WTC11 (cell line): ENCODE data around the gene RNF11. TPM values are rescaled to one million over a fixed set of nuclear protein-coding genes. Genes with fewer than 3 reads are reported as not detected.

Experiments
- ATAC-seq: fragments of 200-7000 bp; cut with Tn5 transposase; 2 replicates; pipeline ENCODE4 v1.10.0; 2021; ENCODE audit warnings: mild to moderate bottlenecking, moderate library complexity
- CTCF ChIA-PET: fragments of 300-600 bp; sonication (Branson Sonifier 250); formaldehyde crosslinking; loops from one replicate; lab custom pipeline; 2021; ENCODE audit warnings: antibody characterized with exemption; lab: Charles Lee
- POLR2A ChIA-PET: fragments of 350-600 bp; sonication (Branson Sonifier 250); formaldehyde crosslinking; loops from one replicate; lab custom pipeline; 2021; ENCODE audit warnings: antibody characterized with exemption; lab: Charles Lee
- DNase-seq: peaks from one replicate; pipeline ENCODE4 v3.0.0; 2021; ENCODE audit warnings: low spot score
- H3K27ac Mint-ChIP-seq: 2 replicates; pipeline ENCODE4 v1.8.0; 2021; ENCODE audit warnings: mixed read lengths
- H3K27me3 Mint-ChIP-seq: 2 replicates; pipeline ENCODE4 v1.8.0; 2021; ENCODE audit warnings: low read depth, mild to moderate bottlenecking, moderate library complexity, mixed read lengths
- H3K36me3 Mint-ChIP-seq: 2 replicates; pipeline ENCODE4 v1.8.0; 2021; ENCODE audit warnings: mixed read lengths
- H3K4me1 Mint-ChIP-seq: 2 replicates; pipeline ENCODE4 v1.8.0; 2022; ENCODE audit warnings: mixed read lengths
- H3K4me3 Mint-ChIP-seq: 2 replicates; pipeline ENCODE4 v1.8.0; 2021; ENCODE audit warnings: mild to moderate bottlenecking, moderate library complexity, mixed read lengths
- H3K9me3 Mint-ChIP-seq: 2 replicates; pipeline ENCODE4 v1.8.0; 2021; ENCODE audit warnings: mixed read lengths
- CDX4 ChIP-seq: fragments of 250-450 bp; sonication (Bioruptor Pico); IDR thresholded peaks from 2 replicates; pipeline ENCODE4 v1.9.0; 2021; ENCODE audit warnings: moderate library complexity, mild to moderate bottlenecking, inconsistent platforms, borderline replicate concordance
- CTCF ChIP-seq: fragments of 200-600 bp; IDR thresholded peaks from 2 replicates; pipeline ENCODE4 v1.8.0; 2022; ENCODE audit warnings: antibody characterized with exemption
- E2F4 ChIP-seq: sonication (generic); formaldehyde crosslinking; IDR thresholded peaks from 2 replicates; pipeline ENCODE4 v1.8.1; 2022; ENCODE audit warnings: low read depth, mild to moderate bottlenecking, moderate library complexity, missing genetic modification reagents, borderline replicate concordance
- ETV6 ChIP-seq: sonication (generic); formaldehyde crosslinking; IDR thresholded peaks from 2 replicates; pipeline ENCODE4 v1.8.1; 2022; ENCODE audit warnings: mild to moderate bottlenecking, missing genetic modification reagents
- KAT7 ChIP-seq: sonication (generic); formaldehyde crosslinking; IDR thresholded peaks from 2 replicates; pipeline ENCODE4 v1.8.1; 2023; ENCODE audit warnings: missing genetic modification reagents, mild to moderate bottlenecking, borderline replicate concordance
- SOX15 ChIP-seq: fragments of 250-450 bp; sonication (Bioruptor Pico); IDR thresholded peaks from 2 replicates; pipeline ENCODE4 v1.9.0; 2021; ENCODE audit warnings: mild to moderate bottlenecking
- STAT6 ChIP-seq: sonication (generic); formaldehyde crosslinking; conservative IDR thresholded peaks from 2 replicates; pipeline ENCODE4 v1.8.1; 2023; ENCODE audit warnings: mild to moderate bottlenecking, low read depth, missing genetic modification reagents, moderate library complexity
- ZNF512 ChIP-seq: sonication (generic); formaldehyde crosslinking; IDR thresholded peaks from 2 replicates; pipeline ENCODE4 v1.8.1; 2022; ENCODE audit warnings: missing genetic modification reagents, borderline replicate concordance
- ZNF532 ChIP-seq: fragments of 250-450 bp; sonication (Bioruptor Pico); IDR thresholded peaks from 2 replicates; pipeline ENCODE4 v1.9.0; 2021; ENCODE audit warnings: mild to moderate bottlenecking, borderline replicate concordance
- total RNA-seq: library from RNA; stranded (reverse); gene quantifications from 3 replicates; pipeline ENCODE4 v1.2.3, GENCODE V29; 2021

Gene RNF11
- total RNA-seq, 1 experiment from 2014 or later = 46.1 TPM

GRCh38 chr1:51296383-51297357 is 60.6 kb downstream of the RNF11 start (continued):
- TF ChIP-seq CTCF = peak; percentile 97
- no peak for TF ChIP-seq ZNF512

- Mint-ChIP-seq H3K27me3 (peaks cover 13% of the 10 kb centered on the region), H3K4me3 (no peak overlapping the region), H3K36me3 (0 out of 2 replicates have a peak, but pooled peaks cover 2% of the 10 kb centered on the region), H3K27ac (no peak overlapping the region), H3K9me3 (peaks cover 9% of the 10 kb centered on the region; the same call in 1 of the 2 replicates), H3K4me1 (peaks cover 13% of the 10 kb centered on the region)
- ATAC-seq = no peak
- DNase-seq = no peak
- TF ChIP-seq E2F4 (CRISPR knock-in tag) (no peak), CDX4 (CRISPR knock-in tag) (no peak), ZNF532 (no peak), STAT6 (CRISPR knock-in tag) (no peak), ETV6 (CRISPR knock-in tag) (no peak), SOX15 (no peak), KAT7 (CRISPR knock-in tag) (no peak)
- CTCF ChIA-PET = interaction anchor here (0.6 to 3.4 kb wide), 32 partner anchors 8 to 523 kb away, joined by 3 to 46 read pairs (median 6); partner anchors contain the start of genes EPS15 and RNF11
- POLR2A ChIA-PET = interaction anchor here (0.7 to 1.4 kb wide), 2 partner anchors 8 to 40 kb away, joined by 3 read pairs; no protein-coding TSS in a partner anchor
Observed at GRCh38 chr1:51297401-51298321, 61.6 kb downstream of the RNF11 start.
